HepG2 (cell line): ENCODE measurements around the gene TMF1. TPM values are rescaled to one million over a fixed set of nuclear protein-coding genes. Genes with fewer than 3 reads are reported as not detected.

Experiments
- ASH2L ChIP-seq: fragments of 300-600, 200-600 bp; sonication (generic); IDR thresholded peaks from 2 replicates; pipeline ENCODE4 v1.7.0; 2017; ENCODE audit warnings: low read depth, mild to moderate bottlenecking, moderate library complexity, mixed read lengths, low read length; ENCODE audit not compliant: insufficient read length
- NONO ChIP-seq, 2 experiments: fragments of 450-650 bp in 1 of 2; sonication (generic) in 1 of 2; formaldehyde crosslinking in 1 of 2; IDR thresholded peaks in 1 of 2; conservative IDR thresholded peaks in 1 of 2; 2 replicates each; pipeline versions ENCODE4 v1.6.1 to v1.8.0; 2017 to 2022; ENCODE audit warnings: mild to moderate bottlenecking in 1 of 2, missing genetic modification reagents in 1 of 2, moderate library complexity in 1 of 2
- SMC3 ChIP-seq: IDR thresholded peaks from 2 replicates; pipeline ENCODE4 v1.6.1; 2011; ENCODE audit warnings: low read length, improper control_type of control experiment
- SNAI1 ChIP-seq: sonication (generic); formaldehyde crosslinking; IDR thresholded peaks from 2 replicates; pipeline ENCODE4 v1.5.0; 2020; ENCODE audit warnings: mild to moderate bottlenecking, missing genetic modification reagents, borderline replicate concordance
- SRSF9 ChIP-seq: fragments of 200-400 bp; formaldehyde crosslinking; IDR thresholded peaks from 2 replicates; pipeline ENCODE4 v1.6.1; 2018; ENCODE audit warnings: borderline replicate concordance, mild to moderate bottlenecking, low read depth, low read length; ENCODE audit not compliant: insufficient read depth, poor library complexity, severe bottlenecking
- SSRP1 ChIP-seq: IDR thresholded peaks from 2 replicates; pipeline ENCODE4 v1.6.1; 2016; ENCODE audit warnings: control low read depth
- TCF7 ChIP-seq: sonication (generic); IDR thresholded peaks from 2 replicates; pipeline ENCODE4 v1.6.1; 2016; ENCODE audit warnings: antibody characterized with exemption, low read depth
- TP53 ChIP-seq: sonication (generic); formaldehyde crosslinking; conservative IDR thresholded peaks from 2 replicates; pipeline ENCODE4 v1.4.0; 2020; ENCODE audit warnings: missing genetic modification reagents
- ZMYM4 ChIP-seq: sonication (generic); formaldehyde crosslinking; IDR thresholded peaks from 2 replicates; pipeline ENCODE4 v1.8.1; 2023; ENCODE audit warnings: mild to moderate bottlenecking, missing genetic modification reagents
- ZNF234 ChIP-seq: sonication (generic); formaldehyde crosslinking; conservative IDR thresholded peaks from 2 replicates; pipeline ENCODE4 v1.5.1; 2020; ENCODE audit warnings: mild to moderate bottlenecking, missing genetic modification reagents
- ZNF235 ChIP-seq: sonication (generic); formaldehyde crosslinking; IDR thresholded peaks from 2 replicates; pipeline ENCODE4 v1.8.1; 2023; ENCODE audit warnings: mild to moderate bottlenecking, missing genetic modification reagents, borderline replicate concordance
- ZNF569 ChIP-seq: sonication (generic); formaldehyde crosslinking; IDR thresholded peaks from 2 replicates; pipeline ENCODE4 v1.5.0; 2020; ENCODE audit warnings: mild to moderate bottlenecking, missing genetic modification reagents, moderate library complexity, borderline replicate concordance
- ZNF816 ChIP-seq: sonication (generic); formaldehyde crosslinking; IDR thresholded peaks from 2 replicates; pipeline ENCODE4 v1.8.0; 2022; ENCODE audit warnings: missing genetic modification reagents, mild to moderate bottlenecking, borderline replicate concordance
- polyA plus RNA-seq, 8 experiments: library from polyadenylated mRNA; depleted of rRNA in 3 of 8; stranded (reverse) in 7 of 8; unstranded in 1 of 8; fragments of >200 nt; fragmentation: Illumina TruSeq in 4 of 8; extraction: Trizol in 4 of 8; gene quantifications; 2 replicates each; pipeline versions ENCODE4 v1.2.1 to v1.2.3, GENCODE V29; 2011 to 2016; ENCODE audit warnings: low read depth in 4 of 8, missing spikeins in 1 of 8, mixed read lengths in 1 of 8; ENCODE audit not compliant: insufficient read depth in 1 of 8
- total RNA-seq, 5 experiments: library from RNA; depleted of rRNA; stranded (reverse); fragments of >200 nt; fragmentation: Illumina TruSeq; extraction: Trizol; gene quantifications; 2 replicates each; pipeline ENCODE4 v1.2.3, GENCODE V29; 2016; ENCODE audit warnings: low read depth in 1 of 5
- TF ChIP-seq, protein P1 (sequence below): sonication (generic); formaldehyde crosslinking; IDR thresholded peaks from 2 replicates; pipeline ENCODE4 v1.4.0; 2020; ENCODE audit warnings: low read depth, mild to moderate bottlenecking, missing genetic modification reagents
- TF ChIP-seq, protein P2 (sequence below): sonication (generic); formaldehyde crosslinking; IDR thresholded peaks from 2 replicates; pipeline ENCODE4 v1.8.1; 2023; ENCODE audit warnings: mild to moderate bottlenecking, missing genetic modification reagents
- TF ChIP-seq, protein P3 (sequence below): IDR thresholded peaks from 2 replicates; pipeline ENCODE4 v1.6.1; 2016; ENCODE audit warnings: control low read depth
- TF ChIP-seq, protein P4 (sequence below): sonication (generic); formaldehyde crosslinking; IDR thresholded peaks from 2 replicates; pipeline ENCODE4 v1.4.0; 2020; ENCODE audit warnings: mild to moderate bottlenecking, missing genetic modification reagents

Gene TMF1
- total and polyA plus RNA-seq, 2 of the 13 experiments (the other 11 are each of a cell fraction or from before 2014, with no cell fraction given): 12.1 to 38.4 TPM

DNA sequence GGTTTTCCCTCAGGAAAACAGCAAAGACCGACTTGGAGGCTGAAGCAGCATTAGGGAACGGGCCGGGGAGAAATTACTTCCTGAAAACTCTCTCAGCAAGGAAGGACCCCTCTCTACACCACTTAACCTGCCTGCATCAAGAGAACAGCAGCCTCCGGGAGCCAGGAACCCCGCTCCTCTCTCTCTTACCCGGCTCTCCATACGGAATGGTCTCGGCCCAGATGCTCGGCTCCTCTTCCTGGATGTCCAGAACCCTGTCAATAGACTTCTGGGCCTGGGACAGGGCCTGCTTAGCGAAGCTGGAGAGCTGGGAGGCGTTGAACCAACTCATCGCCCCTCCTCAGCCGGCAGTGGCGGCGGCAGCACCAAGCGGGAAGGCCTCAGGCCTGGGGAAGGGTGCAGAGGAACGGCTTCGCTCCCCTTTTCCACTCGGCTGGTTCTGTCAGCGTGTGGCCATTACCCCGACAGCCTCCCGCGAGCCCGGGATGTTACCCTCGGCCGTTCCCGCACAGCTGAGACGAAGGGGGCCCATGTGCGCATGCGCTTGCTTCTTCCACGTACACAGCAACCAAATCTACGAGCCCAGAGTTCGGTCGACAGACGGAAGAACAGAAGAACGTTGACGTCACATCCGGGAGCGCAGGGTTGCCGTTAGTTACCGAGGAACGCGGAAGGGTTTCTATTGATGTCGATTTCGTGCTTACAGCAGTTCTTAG, at the start of gene TMF1 (continued):
- TF ChIP-seq, protein P1, sequence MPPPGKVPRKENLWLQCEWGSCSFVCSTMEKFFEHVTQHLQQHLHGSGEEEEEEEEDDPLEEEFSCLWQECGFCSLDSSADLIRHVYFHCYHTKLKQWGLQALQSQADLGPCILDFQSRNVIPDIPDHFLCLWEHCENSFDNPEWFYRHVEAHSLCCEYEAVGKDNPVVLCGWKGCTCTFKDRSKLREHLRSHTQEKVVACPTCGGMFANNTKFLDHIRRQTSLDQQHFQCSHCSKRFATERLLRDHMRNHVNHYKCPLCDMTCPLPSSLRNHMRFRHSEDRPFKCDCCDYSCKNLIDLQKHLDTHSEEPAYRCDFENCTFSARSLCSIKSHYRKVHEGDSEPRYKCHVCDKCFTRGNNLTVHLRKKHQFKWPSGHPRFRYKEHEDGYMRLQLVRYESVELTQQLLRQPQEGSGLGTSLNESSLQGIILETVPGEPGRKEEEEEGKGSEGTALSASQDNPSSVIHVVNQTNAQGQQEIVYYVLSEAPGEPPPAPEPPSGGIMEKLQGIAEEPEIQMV (CRISPR knock-in tag): no peak; the same call in 1 of the 2 replicates
- TF ChIP-seq ZNF569 (CRISPR knock-in tag): no peak
- no peak for TF ChIP-seq TP53 (CRISPR knock-in tag)
- TF ChIP-seq ASH2L: peak; percentile 80
- no peak for TF ChIP-seq TCF7
- no peak for TF ChIP-seq SSRP1
- no peak; the same call in 1 of the 2 replicates for TF ChIP-seq ZNF234 (CRISPR knock-in tag)
- TF ChIP-seq SRSF9: no peak
- TF ChIP-seq SMC3: no peak
- TF ChIP-seq, protein P2, sequence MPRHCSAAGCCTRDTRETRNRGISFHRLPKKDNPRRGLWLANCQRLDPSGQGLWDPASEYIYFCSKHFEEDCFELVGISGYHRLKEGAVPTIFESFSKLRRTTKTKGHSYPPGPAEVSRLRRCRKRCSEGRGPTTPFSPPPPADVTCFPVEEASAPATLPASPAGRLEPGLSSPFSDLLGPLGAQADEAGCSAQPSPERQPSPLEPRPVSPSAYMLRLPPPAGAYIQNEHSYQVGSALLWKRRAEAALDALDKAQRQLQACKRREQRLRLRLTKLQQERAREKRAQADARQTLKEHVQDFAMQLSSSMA (CRISPR knock-in tag): peak; percentile 79; the same call in 1 of the 2 replicates
- TF ChIP-seq ZMYM4 (CRISPR knock-in tag): peak; percentile 54; the same call in 1 of the 2 replicates
- TF ChIP-seq, protein P3, sequence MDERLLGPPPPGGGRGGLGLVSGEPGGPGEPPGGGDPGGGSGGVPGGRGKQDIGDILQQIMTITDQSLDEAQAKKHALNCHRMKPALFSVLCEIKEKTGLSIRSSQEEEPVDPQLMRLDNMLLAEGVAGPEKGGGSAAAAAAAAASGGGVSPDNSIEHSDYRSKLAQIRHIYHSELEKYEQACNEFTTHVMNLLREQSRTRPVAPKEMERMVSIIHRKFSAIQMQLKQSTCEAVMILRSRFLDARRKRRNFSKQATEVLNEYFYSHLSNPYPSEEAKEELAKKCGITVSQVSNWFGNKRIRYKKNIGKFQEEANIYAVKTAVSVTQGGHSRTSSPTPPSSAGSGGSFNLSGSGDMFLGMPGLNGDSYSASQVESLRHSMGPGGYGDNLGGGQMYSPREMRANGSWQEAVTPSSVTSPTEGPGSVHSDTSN (CRISPR knock-in tag): no peak
- TF ChIP-seq SNAI1 (CRISPR knock-in tag): no peak; the same call in 1 of the 2 replicates
- TF ChIP-seq ZNF816 (CRISPR knock-in tag): peak; percentile 74; the same call in 1 of the 2 replicates
- TF ChIP-seq, protein P4, sequence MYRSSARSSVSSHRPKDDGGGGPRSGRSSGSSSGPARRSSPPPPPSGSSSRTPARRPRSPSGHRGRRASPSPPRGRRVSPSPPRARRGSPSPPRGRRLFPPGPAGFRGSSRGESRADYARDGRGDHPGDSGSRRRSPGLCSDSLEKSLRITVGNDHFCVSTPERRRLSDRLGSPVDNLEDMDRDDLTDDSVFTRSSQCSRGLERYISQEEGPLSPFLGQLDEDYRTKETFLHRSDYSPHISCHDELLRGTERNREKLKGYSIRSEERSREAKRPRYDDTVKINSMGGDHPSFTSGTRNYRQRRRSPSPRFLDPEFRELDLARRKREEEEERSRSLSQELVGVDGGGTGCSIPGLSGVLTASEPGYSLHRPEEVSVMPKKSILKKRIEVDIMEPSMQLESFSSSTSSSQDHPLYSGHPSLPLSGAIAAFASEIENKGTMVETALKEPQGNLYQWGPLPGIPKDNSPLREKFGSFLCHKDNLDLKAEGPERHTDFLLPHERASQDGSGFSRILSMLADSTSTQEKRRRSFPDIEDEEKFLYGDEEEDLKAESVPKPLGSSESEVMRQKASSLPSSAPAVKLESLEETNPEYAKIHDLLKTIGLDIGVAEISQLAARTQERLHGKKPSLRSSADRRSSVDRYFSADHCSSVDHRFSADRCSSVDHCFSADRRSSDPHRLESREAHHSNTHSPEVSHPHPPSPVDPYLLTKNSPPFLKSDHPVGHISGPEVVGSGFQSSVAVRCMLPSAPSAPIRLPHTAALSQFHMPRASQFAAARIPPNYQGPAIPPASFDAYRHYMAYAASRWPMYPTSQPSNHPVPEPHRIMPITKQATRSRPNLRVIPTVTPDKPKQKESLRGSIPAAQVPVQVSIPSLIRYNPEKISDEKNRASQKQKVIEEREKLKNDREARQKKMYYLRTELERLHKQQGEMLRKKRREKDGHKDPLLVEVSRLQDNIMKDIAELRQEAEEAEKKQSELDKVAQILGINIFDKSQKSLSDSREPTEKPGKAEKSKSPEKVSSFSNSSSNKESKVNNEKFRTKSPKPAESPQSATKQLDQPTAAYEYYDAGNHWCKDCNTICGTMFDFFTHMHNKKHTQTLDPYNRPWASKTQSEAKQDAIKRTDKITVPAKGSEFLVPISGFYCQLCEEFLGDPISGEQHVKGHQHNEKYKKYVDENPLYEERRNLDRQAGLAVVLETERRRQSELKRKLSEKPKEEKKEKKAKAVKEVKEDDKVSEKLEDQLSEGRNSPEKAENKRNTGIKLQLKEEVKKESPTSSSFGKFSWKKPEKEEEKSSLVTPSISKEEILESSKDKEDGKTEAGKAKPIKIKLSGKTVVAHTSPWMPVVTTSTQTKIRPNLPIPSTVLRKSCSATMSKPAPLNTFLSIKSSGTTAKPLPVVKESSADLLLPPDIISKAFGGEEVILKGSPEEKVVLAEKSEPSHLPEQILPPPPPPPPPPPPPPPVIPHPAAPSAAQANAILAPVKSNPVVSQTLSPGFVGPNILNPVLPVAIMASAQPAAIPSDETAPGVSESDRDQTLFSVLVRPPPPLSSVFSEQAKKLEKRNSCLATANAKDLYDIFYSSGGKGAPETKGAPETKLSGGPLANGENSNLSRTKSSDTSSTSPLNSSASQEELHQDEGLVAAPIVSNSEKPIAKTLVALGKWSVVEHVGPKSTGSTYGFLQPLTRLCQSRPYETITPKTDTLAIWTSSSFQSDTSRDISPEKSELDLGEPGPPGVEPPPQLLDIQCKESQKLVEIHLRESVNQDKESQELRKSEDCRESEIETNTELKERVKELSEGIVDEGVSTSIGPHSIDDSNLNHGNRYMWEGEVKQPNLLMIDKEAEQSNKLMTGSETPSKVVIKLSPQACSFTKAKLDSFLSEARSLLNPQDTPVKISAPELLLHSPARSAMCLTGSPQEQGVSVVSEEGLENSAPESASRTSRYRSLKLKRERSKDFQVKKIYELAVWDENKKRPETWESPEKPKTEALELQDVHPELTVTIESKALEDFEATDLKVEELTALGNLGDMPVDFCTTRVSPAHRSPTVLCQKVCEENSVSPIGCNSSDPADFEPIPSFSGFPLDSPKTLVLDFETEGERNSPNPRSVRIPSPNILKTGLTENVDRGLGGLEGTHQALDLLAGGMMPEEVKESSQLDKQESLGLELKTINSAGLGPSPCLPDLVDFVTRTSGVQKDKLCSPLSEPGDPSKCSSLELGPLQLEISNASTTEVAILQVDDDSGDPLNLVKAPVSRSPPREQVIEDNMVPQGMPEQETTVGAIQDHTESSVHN (CRISPR knock-in tag): no peak
- TF ChIP-seq NONO (IDR thresholded peaks at IDR 0.05): no peak
- TF ChIP-seq NONO (CRISPR knock-in tag; conservative IDR thresholded peaks at IDR 0.05): 0 out of 2 replicates have a peak, but pooled peaks have one; percentile 49
- TF ChIP-seq ZNF235: no peak
